ENCODE measurements around the gene KANK2.

GRCh38 chr19:11187441-11187840 is 9.9 kb downstream of the KANK2 start:
- TF ChIP-seq CTCF (IDR thresholded peaks at IDR 0.05) (no peak), ZFX (IDR thresholded peaks at IDR 0.05; ENCODE audit: borderline replicate concordance) (no peak)

All from 22Rv1 (cell line).